Liver (tissue), 3 donors: ENCODE data around the gene ALAS1.

ENCODE experiments used
- ATF3 ChIP-seq: IDR thresholded peaks from 2 replicates; pipeline ENCODE4 v1.6.1; 2016; ENCODE audit warnings: antibody characterized with exemption
- CTCF ChIP-seq: fragments of 150-350 bp; IDR thresholded peaks from 2 replicates; pipeline ENCODE4 v1.5.1; 2017; ENCODE audit warnings: improper control_type of control experiment, low read depth, low read length; ENCODE audit not compliant: missing input control
- EGR1 ChIP-seq, 2 donors: IDR thresholded peaks; 2 replicates each; pipeline ENCODE4 v1.6.1; 2016 to 2018; ENCODE audit warnings: antibody characterized with exemption in 2 of 2, low read depth in 2 of 2
- MAX ChIP-seq: IDR thresholded peaks from 2 replicates; pipeline ENCODE4 v1.6.1; 2016; ENCODE audit warnings: antibody characterized with exemption
- REST ChIP-seq: IDR thresholded peaks from 2 replicates; pipeline ENCODE4 v1.6.1; 2016; ENCODE audit warnings: antibody characterized with exemption, mild to moderate bottlenecking
- RXRA ChIP-seq, 2 donors: IDR thresholded peaks; 2 replicates each; pipeline ENCODE4 v1.6.1; 2017 to 2018; ENCODE audit warnings: antibody characterized with exemption in 2 of 2, mild to moderate bottlenecking in 1 of 2
- TAF1 ChIP-seq: conservative IDR thresholded peaks from 2 replicates; pipeline ENCODE4 v1.6.1; 2016; ENCODE audit warnings: antibody characterized with exemption, mild to moderate bottlenecking
- YY1 ChIP-seq: IDR thresholded peaks from 2 replicates; pipeline ENCODE4 v1.6.1; 2016; ENCODE audit warnings: antibody characterized with exemption, mild to moderate bottlenecking
- ZBTB33 ChIP-seq: IDR thresholded peaks from 2 replicates; pipeline ENCODE4 v1.6.1; 2016; ENCODE audit warnings: antibody characterized with exemption
- donor health status: healthy.
- donor health status: healthy.

GRCh38 chr3:52154135-52155094 lies 43.5 kb upstream of the ALAS1 start, which contains the start of gene POC1A:
- peak; percentile 99 for TF ChIP-seq MAX
- TF ChIP-seq TAF1: peak; percentile 61
- peak; percentile 14 for TF ChIP-seq CTCF
- TF ChIP-seq ZBTB33: peak; percentile 77
- TF ChIP-seq YY1: peak; percentile 94
- peak; percentile 91 for TF ChIP-seq REST
- peak; percentile 89 for TF ChIP-seq RXRA (IDR thresholded peaks at IDR 0.05)
- peak; percentile 98 to 99 for TF ChIP-seq EGR1 (IDR thresholded peaks at IDR 0.05; ENCODE audit: low read depth in 2 of 2)
- TF ChIP-seq ATF3: peak; percentile 85
